OCI-LY1 (cell line): Measurements from ENCODE around the gene MYADML2.

Source experiments
- CTCF ChIP-seq: fragments of 200-600 bp; sonication (generic), shearing (Covaris generic); IDR thresholded peaks from 2 replicates; pipeline ENCODE4 v1.5.1; 2017; ENCODE audit warnings: mild to moderate bottlenecking, antibody characterized with exemption, low read length, moderate library complexity, mixed read lengths
- EZH2 ChIP-seq: fragments of 200-600 bp; sonication (generic), shearing (Covaris generic); IDR thresholded peaks from 2 replicates; pipeline ENCODE4 v1.8.0; 2017; ENCODE audit warnings: borderline replicate concordance, mixed run types, mild to moderate bottlenecking, antibody characterized with exemption, low read length, moderate library complexity, mixed read lengths

- TF ChIP-seq CTCF (no peak), EZH2 (no peak)
These were observed 32.8 kb downstream of the MYADML2 start for GRCh38 chr17:81914103-81914850.
